Astrocyte (in vitro differentiated cells and primary cell): ENCODE measurements around the gene MYO3B. TPM values are rescaled to one million over a fixed set of nuclear protein-coding genes. Genes with fewer than 3 reads are reported as not detected.

Experiments used
- DNase-seq: peaks from one replicate; pipeline ENCODE4 v3.0.0-alpha.2; 2010; ENCODE audit warnings: low read depth
- FAIRE-seq: peaks from 2 replicates; lab custom pipeline; 2011; peaks lifted over from hg19 to GRCh38; lab: Jason Lieb, UNC
- H2AFZ ChIP-seq: 2 replicates; pipeline ENCODE4 v1.6.0; 2012; ENCODE audit warnings: low read depth, low read length, inconsistent platforms
- H3K27ac ChIP-seq: 2 replicates; pipeline ENCODE4 v1.5.1; 2011; ENCODE audit warnings: low read depth, low read length, inconsistent platforms
- H3K27me3 ChIP-seq: 2 replicates; pipeline ENCODE4 v1.6.0; 2011; ENCODE audit warnings: low read length, inconsistent platforms; ENCODE audit not compliant: insufficient read depth
- H3K36me3 ChIP-seq: 2 replicates; pipeline ENCODE4 v1.5.1; 2011; ENCODE audit warnings: low read length, inconsistent platforms; ENCODE audit not compliant: insufficient read depth
- H3K4me1 ChIP-seq: 2 replicates; pipeline ENCODE4 v1.5.1; 2011; ENCODE audit warnings: low read length, inconsistent platforms; ENCODE audit not compliant: insufficient read depth
- H3K4me2 ChIP-seq: 2 replicates; pipeline ENCODE4 v1.6.0; 2012; ENCODE audit warnings: low read length, inconsistent platforms
- H3K4me3 ChIP-seq: 2 replicates; pipeline ENCODE4 v1.5.1; 2011; ENCODE audit warnings: low read depth, mild to moderate bottlenecking, low read length, inconsistent platforms; ENCODE audit not compliant: insufficient read depth
- H3K79me2 ChIP-seq: 2 replicates; pipeline ENCODE4 v1.6.0; 2012; ENCODE audit warnings: mild to moderate bottlenecking, low read length, inconsistent platforms; ENCODE audit not compliant: insufficient read depth
- H3K9ac ChIP-seq: 2 replicates; pipeline ENCODE4 v1.6.0; 2012; ENCODE audit warnings: mild to moderate bottlenecking, low read length, inconsistent platforms
- H3K9me3 ChIP-seq: 2 replicates; pipeline ENCODE4 v1.5.1; 2012; ENCODE audit warnings: low read depth, mild to moderate bottlenecking, low read length, inconsistent platforms; ENCODE audit not compliant: insufficient read depth
- H4K20me1 ChIP-seq: 2 replicates; pipeline ENCODE4 v1.6.0; 2012; ENCODE audit warnings: low read length, inconsistent platforms; ENCODE audit not compliant: insufficient read depth
- H3K27ac Mint-ChIP-seq: one replicate; pipeline ENCODE4 v1.8.0; 2021; ENCODE audit warnings: mild to moderate bottlenecking, mixed read lengths; ENCODE audit not compliant: unreplicated experiment
- H3K27me3 Mint-ChIP-seq: one replicate; pipeline ENCODE4 v1.8.0; 2021; ENCODE audit warnings: low read depth, mixed read lengths; ENCODE audit not compliant: unreplicated experiment
- H3K36me3 Mint-ChIP-seq: one replicate; pipeline ENCODE4 v1.8.0; 2021; ENCODE audit warnings: low read depth, mixed read lengths; ENCODE audit not compliant: unreplicated experiment
- H3K4me1 Mint-ChIP-seq: one replicate; pipeline ENCODE4 v1.8.0; 2021; ENCODE audit warnings: low read depth, mixed read lengths; ENCODE audit not compliant: unreplicated experiment
- H3K4me3 Mint-ChIP-seq: one replicate; pipeline ENCODE4 v1.8.0; 2021; ENCODE audit warnings: mild to moderate bottlenecking, moderate library complexity, mixed read lengths; ENCODE audit not compliant: unreplicated experiment
- H3K9me3 Mint-ChIP-seq: one replicate; pipeline ENCODE4 v1.8.0; 2021; ENCODE audit warnings: mild to moderate bottlenecking, mixed read lengths; ENCODE audit not compliant: unreplicated experiment
- CTCF ChIP-seq: IDR thresholded peaks from 2 replicates; pipeline ENCODE4 v1.5.1; 2011; ENCODE audit warnings: low read depth, mild to moderate bottlenecking, inconsistent platforms, low read length, moderate library complexity; ENCODE audit not compliant: insufficient read depth
- EZH2 ChIP-seq: IDR thresholded peaks from 2 replicates; pipeline ENCODE4 v1.6.1; 2012; ENCODE audit warnings: mild to moderate bottlenecking, low read length, inconsistent platforms; ENCODE audit not compliant: insufficient read depth
- total RNA-seq: library from RNA; stranded (reverse); gene quantifications from 2 replicates; pipeline ENCODE4 v1.2.1, GENCODE V29; 2021

The MYO3B gene
- total RNA-seq, 1 donor from 2014 or later: not detected

- no peaks in the 10 kb centered on the region for H3K4me1 Mint-ChIP-seq
Observed at GRCh38 chr2:170213651-170214050, 35.7 kb downstream of the MYO3B start.

GRCh38 chr2:170214309-170214948 lies 36.5 kb downstream of the MYO3B start:
- Mint-ChIP-seq H3K27me3 (peaks cover 1% of the 10 kb centered on the region), H3K4me3 (no peak overlapping the region), H3K27ac (no peak overlapping the region), H3K4me1 (no peaks in the 10 kb centered on the region), H3K9me3 (peaks cover 3% of the 10 kb centered on the region), H3K36me3 (no peaks in the 10 kb centered on the region)
- Histone ChIP-seq H3K27ac (no peak overlapping the region), H3K36me3 (no peaks in the 10 kb centered on the region), H2AFZ (no peak overlapping the region), H3K4me1 (no peaks in the 10 kb centered on the region), H3K79me2 (no peaks in the 10 kb centered on the region), H3K9me3 (no peaks in the 10 kb centered on the region), H3K27me3 (no peaks in the 10 kb centered on the region), H4K20me1 (no peaks in the 10 kb centered on the region), H3K4me2 (no peak overlapping the region), H3K4me3 (no peak overlapping the region), H3K9ac (no peak overlapping the region)
- FAIRE-seq (no peak), DNase-seq (no peak)
- TF ChIP-seq CTCF: no peak
- no peak for TF ChIP-seq EZH2

More at GRCh38 chr2:170213651-170214050, 35.7 kb downstream of the MYO3B start:
- H3K9me3 Mint-ChIP-seq: peaks cover 3% of the 10 kb centered on the region
- TF ChIP-seq EZH2: no peak
- no peak for TF ChIP-seq CTCF
- FAIRE-seq (no peak), DNase-seq (no peak)
- Histone ChIP-seq H4K20me1 (no peaks in the 10 kb centered on the region), H3K4me3 (no peak overlapping the region), H2AFZ (no peak overlapping the region), H3K4me1 (no peaks in the 10 kb centered on the region), H3K79me2 (no peaks in the 10 kb centered on the region), H3K4me2 (no peak overlapping the region), H3K27me3 (no peaks in the 10 kb centered on the region), H3K9me3 (no peaks in the 10 kb centered on the region), H3K36me3 (no peaks in the 10 kb centered on the region), H3K9ac (no peak overlapping the region), H3K27ac (no peak overlapping the region)
- H3K27me3 Mint-ChIP-seq: peaks cover 1% of the 10 kb centered on the region
- H3K36me3 Mint-ChIP-seq: no peaks in the 10 kb centered on the region
- H3K4me3 Mint-ChIP-seq: no peak overlapping the region
- H3K27ac Mint-ChIP-seq: no peak overlapping the region

- H3K9me3 ChIP-seq: no peaks in the 10 kb centered on the region
- no peak overlapping the region for H3K4me2 ChIP-seq
- H3K27me3 ChIP-seq: no peaks in the 10 kb centered on the region
- Mint-ChIP-seq H3K9me3 (peaks cover 3% of the 10 kb centered on the region), H3K36me3 (no peaks in the 10 kb centered on the region), H3K4me3 (no peak overlapping the region), H3K27ac (no peak overlapping the region), H3K27me3 (peaks cover 1% of the 10 kb centered on the region), H3K4me1 (no peaks in the 10 kb centered on the region)
- no peaks in the 10 kb centered on the region for H4K20me1 ChIP-seq
- FAIRE-seq (no peak), DNase-seq (no peak)
- H3K27ac ChIP-seq: no peak overlapping the region
- no peak for TF ChIP-seq EZH2
- TF ChIP-seq CTCF: no peak
- no peak overlapping the region for H3K4me3 ChIP-seq
- no peak overlapping the region for H2AFZ ChIP-seq
- no peak overlapping the region for H3K9ac ChIP-seq
- H3K4me1 ChIP-seq: no peaks in the 10 kb centered on the region
- no peaks in the 10 kb centered on the region for H3K79me2 ChIP-seq
- no peaks in the 10 kb centered on the region for H3K36me3 ChIP-seq
Observed at GRCh38 chr2:170215021-170215420, 37.1 kb downstream of the MYO3B start.
